Middle frontal gyrus (tissue), 1 donor: ENCODE results near the gene MALSU1.
"Not testable (repeated sequence)": the region's sequence is repeated elsewhere in the genome, so short reads cannot be mapped to it uniquely, and the experiment has no call there.

Source experiments
- DNase-seq: peaks from one replicate; pipeline ENCODE4 v3.0.0-alpha.2; 2015; ENCODE audit warnings: low spot score; ENCODE audit errors: extremely low spot score

MALSU1 gene

DNA sequence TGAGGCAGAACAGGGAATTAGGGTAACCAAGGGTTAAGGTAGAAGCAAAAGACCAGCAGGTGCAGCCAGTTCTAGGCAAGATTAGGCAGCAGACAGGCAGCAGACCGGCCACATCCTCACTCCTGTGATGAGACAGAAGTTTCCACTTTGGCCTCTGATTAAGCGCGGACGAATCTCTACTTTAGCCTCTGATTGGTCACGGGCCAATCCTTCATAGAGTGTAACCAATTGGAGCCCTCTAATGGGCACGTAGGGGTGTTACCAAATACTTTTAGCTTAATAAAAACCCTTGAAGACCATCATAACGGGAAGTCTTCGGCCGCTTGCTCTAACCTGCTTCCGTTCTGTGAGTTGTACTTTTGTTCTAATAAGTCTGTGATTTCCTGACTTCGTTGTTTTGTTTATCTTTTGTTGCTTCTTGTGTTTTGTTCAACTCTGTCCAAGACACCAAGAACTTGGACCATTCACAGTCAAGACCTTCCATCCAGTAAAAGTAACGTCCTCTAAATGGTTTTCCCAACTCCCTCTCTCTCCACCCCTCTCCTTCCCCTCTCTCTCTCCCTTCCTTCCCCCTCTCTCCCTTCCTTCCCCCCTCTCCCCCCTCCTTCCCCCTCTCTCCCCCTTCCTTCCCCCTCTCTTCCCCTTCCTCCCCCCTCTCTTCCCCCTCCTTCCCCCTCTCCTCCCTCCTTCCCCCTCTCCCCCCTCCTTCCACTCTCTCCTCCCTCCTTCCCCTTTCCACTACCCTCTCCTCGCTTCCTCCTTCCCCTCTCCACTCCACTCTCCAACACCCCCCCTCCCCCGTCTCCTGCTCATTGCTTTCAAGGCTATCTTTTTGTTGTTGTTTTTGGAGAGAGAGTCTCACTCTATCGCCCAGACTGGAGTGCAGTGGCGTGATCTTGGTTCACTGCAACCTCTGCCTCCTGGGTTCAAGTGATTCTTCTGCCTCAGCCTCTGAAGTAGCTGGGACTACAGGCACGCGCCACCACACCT is 13.2 kb upstream of the MALSU1 start:
- DNase-seq, result no peak

DNA sequence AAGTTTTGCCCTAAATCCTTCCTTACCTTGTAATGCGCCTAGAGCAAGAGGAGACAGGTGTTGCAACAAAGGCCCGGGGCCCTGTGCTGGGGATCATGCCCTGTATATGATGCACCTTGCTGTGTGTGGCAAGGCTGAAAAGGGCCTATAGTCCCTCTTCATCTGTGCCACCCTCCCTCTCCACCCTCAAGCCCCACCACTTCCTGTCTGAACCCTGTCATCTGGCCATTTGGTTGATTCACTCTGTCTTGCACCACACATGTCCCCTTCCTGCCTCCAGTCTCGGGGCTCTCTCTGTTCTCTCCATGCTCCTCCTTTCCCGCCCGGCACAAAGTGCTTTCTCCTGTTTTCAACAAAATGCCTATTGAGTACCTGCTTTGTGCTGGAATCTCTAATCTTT is 11.5 kb upstream of the MALSU1 start:
- DNase-seq, result no peak

GRCh38 chr7:23290993-23291392 is 8.1 kb upstream of the MALSU1 start:
- no peak for DNase-seq

- no peak for DNase-seq
These were observed 7.1 kb upstream of the MALSU1 start for GRCh38 chr7:23291957-23292560.

DNA sequence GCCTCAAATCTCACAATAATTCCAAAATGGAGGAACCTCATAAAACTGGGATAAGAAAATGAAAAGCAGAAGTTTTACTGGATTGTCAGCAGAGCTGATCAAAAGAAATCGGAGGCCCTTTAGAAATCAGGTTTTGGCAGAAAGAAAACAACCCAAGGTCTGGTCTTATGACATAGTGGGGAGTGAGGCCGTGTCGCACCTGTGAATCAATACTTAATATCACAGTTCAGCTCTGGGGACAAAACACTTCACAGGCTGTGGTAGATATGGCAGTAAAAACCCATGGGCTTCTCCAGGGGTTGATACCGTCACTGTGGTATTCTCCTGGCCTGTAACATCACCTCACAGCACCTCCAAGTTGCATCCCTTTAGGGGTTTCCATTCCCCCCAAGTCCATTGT is 6.5 kb upstream of the MALSU1 start:
- DNase-seq, result no peak

- DNase-seq, result no peak
These were observed 5.6 kb upstream of the MALSU1 start for GRCh38 chr7:23293500-23294073.

GRCh38 chr7:23294549-23295400 is 4.4 kb upstream of the MALSU1 start:
- no peak for DNase-seq

GRCh38 chr7:23295401-23295697 is 3.8 kb upstream of the MALSU1 start:
- no peak for DNase-seq

GRCh38 chr7:23298141-23298881 is 828 bp upstream of the MALSU1 start:
- no peak for DNase-seq

DNA sequence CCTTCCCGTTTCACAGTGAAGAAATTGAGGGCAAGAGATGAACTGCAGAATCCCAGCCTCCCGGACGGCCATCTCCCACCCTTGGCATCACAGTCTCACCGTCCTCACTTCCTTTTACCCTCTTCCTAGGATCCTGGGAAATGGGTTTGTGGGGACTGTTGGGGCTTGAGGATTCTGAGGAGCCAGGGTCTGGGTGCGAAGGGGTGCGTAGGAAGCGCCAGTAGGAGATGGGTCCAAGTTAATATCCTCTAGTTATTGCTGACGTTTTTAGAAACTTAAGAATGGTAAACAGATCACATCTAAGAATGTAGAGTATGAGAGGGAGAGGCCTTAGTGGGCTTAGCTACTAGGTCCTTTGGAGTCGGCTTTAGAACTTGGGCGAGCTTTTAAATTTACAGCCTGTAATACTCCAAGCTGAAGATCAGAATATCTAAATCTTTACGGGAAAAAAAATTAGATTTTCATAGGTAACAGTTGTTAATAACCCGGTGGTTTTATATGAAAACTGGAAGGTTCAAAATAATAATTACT is 696 bp downstream of the MALSU1 start:
- no peak for DNase-seq

- no peak for DNase-seq
These were observed 7.9 kb downstream of the MALSU1 start for GRCh38 chr7:23306936-23307521.

DNA sequence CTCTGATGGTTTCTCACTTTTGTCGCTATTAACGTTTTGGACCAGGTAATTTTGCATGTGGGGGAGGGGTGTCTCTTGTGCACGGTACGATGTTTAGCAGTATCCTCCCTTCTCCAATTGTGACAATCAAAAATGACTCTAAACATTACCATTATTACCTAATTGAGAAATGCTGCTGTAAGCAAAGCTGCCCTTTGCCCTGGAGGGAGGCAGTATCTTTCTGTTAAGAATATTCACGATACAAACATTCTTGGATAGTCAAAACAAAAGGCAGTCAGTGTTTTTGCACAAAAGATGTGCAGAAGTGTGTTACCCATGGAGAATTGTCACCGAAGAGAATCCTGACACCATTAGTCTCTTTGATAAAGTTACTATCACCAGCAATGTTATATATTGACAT is 9.6 kb downstream of the MALSU1 start:
- no peak for DNase-seq

GRCh38 chr7:23312141-23312540 is 13.0 kb downstream of the MALSU1 start:
- not testable (repeated sequence) for DNase-seq

- no peak for DNase-seq
These were observed 16.2 kb downstream of the MALSU1 start for GRCh38 chr7:23315366-23315765.

DNA sequence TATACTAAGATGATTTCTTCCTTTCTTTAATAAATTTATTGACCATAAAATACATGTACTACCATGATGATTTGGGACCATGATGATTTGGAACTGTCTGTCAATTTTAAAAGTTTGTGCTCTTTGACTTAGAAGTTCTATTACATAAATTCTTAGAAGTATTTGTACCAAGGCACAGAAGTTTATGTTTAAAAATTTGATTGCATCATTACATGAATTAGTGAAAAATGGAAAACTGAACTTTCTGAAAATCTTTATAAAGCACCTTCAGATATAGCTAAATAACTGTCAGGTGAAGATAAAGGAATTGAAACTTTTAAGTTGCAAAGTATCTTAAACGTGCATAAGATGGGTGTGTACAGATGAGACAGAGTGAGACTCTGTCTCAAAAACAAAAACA is 32.0 kb downstream of the MALSU1 start:
- DNase-seq, result no peak

GRCh38 chr7:23332193-23332592 is 33.1 kb downstream of the MALSU1 start:
- DNase-seq, result no peak

- DNase-seq, result no peak
These were observed 33.9 kb downstream of the MALSU1 start for GRCh38 chr7:23332910-23333612.

DNA sequence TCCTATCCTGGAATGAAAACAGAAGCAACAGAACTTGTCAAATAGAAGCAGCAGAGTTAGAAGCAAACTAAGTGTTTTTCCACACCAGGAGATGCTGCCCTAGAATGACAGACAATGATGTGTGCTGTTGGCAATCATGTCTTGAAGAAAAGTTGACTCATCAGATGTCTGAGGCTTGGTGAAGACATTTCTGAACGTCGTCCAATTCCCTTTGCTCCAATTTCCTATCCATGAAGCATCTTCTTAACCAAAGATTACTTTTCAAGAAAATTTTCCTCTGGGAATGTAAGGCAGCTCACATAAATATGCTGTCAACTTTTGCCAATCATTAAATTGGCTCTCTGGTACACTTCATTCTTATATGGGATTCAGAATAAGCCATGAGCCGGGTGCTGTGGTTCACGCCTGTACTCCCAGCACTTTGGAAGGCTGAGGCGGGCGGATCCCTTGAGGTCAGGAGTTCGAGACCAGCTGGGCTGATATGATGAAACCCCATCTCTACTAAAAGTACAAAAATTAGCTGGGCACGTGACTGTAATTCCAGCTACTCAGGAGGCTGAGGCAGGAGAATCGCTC is 34.6 kb downstream of the MALSU1 start:
- DNase-seq, result no peak

DNA sequence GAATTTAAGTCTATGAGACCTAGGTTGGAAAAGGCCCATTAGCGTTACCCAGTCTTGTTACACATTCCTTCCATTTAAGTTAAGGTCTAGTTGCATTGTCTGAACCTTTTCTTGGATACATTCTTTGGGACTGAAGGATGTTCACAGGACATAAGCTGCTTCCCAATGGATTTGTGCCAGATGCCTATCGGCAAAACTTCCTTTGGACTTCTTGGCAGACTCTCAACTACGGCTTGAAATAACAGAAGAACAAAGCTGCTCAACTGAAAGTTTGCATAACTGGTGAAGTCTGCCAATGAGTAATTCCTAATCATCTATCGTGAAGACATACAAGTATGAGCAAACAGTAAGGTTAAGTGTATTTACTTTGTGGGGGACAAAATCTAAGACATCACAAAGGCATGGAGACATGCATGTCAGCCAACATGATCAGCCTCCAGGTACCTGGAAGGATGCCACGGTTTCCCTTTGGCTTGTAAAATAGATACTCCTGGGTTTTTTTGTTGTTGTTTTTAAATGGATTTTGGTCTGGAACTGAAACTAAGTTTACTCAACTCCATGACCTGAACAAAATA is 35.4 kb downstream of the MALSU1 start:
- no peak for DNase-seq
